ENCODE measurements around the gene SCAMP5. TPM values are rescaled to one million over a fixed set of nuclear protein-coding genes. Genes with fewer than 3 reads are reported as not detected.

Gene SCAMP5
- total RNA-seq (1 to 10 TPM; 1.3 to 4.6 (median 2.9) TPM), polyA plus RNA-seq (10 to 100 TPM in 2 of 3 donors, 1 to 10 TPM in 1; 2.4 to 26.5 (median 18.3) TPM)

GRCh38 chr15:74995182-74995778 lies at the start of gene SCAMP5:
TSS of gene SCAMP5 (plus strand) at chr15:74995563. CDS start at chr15:75011840, 16,277 bp downstream.
- WGBS, 2 donors = 1% methylated on average over 58 of the region's 58 CpGs
- DNase-seq = peak; percentile 96
- H3K9me3 ChIP-seq = no peaks in the 10 kb centered on the region
- TF ChIP-seq EP300 (IDR thresholded peaks at IDR 0.05) = no peak
- H3K4me3 ChIP-seq = peak within 1 kb of the TSS; percentile 45 to 60 (median 51)
- no peak within 1 kb of the TSS for H3K27ac ChIP-seq
- peaks cover 10 to 46% (median 33%) of the 10 kb centered on the region in 3 donors for H3K27me3 ChIP-seq
- intact Hi-C loops (cut with DNase I) = no loop called here
- H3K36me3 ChIP-seq = no peaks in the 10 kb centered on the region
- H3K4me1 ChIP-seq = peaks cover 0 to 13% (median 8%) of the 10 kb centered on the region in 4 donors

- H3K27ac ChIP-seq = no peak overlapping the region
- peaks cover 0 to 11% (median 3%) of the 10 kb centered on the region in 4 donors for H3K4me1 ChIP-seq
- WGBS, 2 donors = 49 to 58% methylated on average over 7 of the region's 7 CpGs
- intact Hi-C loops (cut with DNase I) = loop anchor here (1.0 to 10.0 kb wide), 4 partner anchors 48 to 575 kb away; no protein-coding TSS in a partner anchor
- peaks cover 0 to 23% (median 0%) of the 10 kb centered on the region in 3 donors for H3K27me3 ChIP-seq
- no peaks in the 10 kb centered on the region for H3K36me3 ChIP-seq
- H3K4me3 ChIP-seq = no peak overlapping the region
- H3K9me3 ChIP-seq = no peaks in the 10 kb centered on the region
- TF ChIP-seq POLR2A (IDR thresholded peaks at IDR 0.05) (no peak), EP300 (IDR thresholded peaks at IDR 0.05) (no peak), POLR2AphosphoS5 (IDR thresholded peaks at IDR 0.05) (no peak), CTCF (IDR thresholded peaks at IDR 0.05) (peak; percentile 99 to 100 (median 99))
- peak; percentile 85 for DNase-seq
Observed at GRCh38 chr15:74950078-74950908, 45.1 kb upstream of the SCAMP5 start.

- WGBS, 2 donors = 61 to 72% methylated on average over 3 of the region's 3 CpGs
Observed at GRCh38 chr15:74951006-74951405, 44.4 kb upstream of the SCAMP5 start.

GRCh38 chr15:74954515-74954914 lies 40.8 kb upstream of the SCAMP5 start:
- H3K27me3 ChIP-seq = peaks cover 20 to 54% (median 24%) of the 10 kb centered on the region in 3 donors
- intact Hi-C loops (cut with DNase I) = loop anchor here (5.0 to 10.0 kb wide), 3 partner anchors 52 to 580 kb away; no protein-coding TSS in a partner anchor
- TF ChIP-seq EP300 (IDR thresholded peaks at IDR 0.05) (no peak), CTCF (IDR thresholded peaks at IDR 0.05) (no peak), POLR2A (IDR thresholded peaks at IDR 0.05) (no peak), POLR2AphosphoS5 (IDR thresholded peaks at IDR 0.05) (no peak)
- H3K4me1 ChIP-seq = peaks cover 0 to 53% (median 40%) of the 10 kb centered on the region in 4 donors
- H3K4me3 ChIP-seq = peak overlapping the region in 1 of 4 donors; percentile 59
- no peaks in the 10 kb centered on the region for H3K36me3 ChIP-seq
- no peak for DNase-seq
- no peaks in the 10 kb centered on the region for H3K9me3 ChIP-seq
- H3K27ac ChIP-seq = no peak overlapping the region

More at GRCh38 chr15:74951006-74951405, 44.4 kb upstream of the SCAMP5 start:
- H3K9me3 ChIP-seq = no peaks in the 10 kb centered on the region
- H3K27me3 ChIP-seq = peaks cover 0 to 27% (median 0%) of the 10 kb centered on the region in 3 donors
- no peak for TF ChIP-seq CTCF (IDR thresholded peaks at IDR 0.05)
- TF ChIP-seq EP300 (IDR thresholded peaks at IDR 0.05) = no peak
- TF ChIP-seq POLR2AphosphoS5 (IDR thresholded peaks at IDR 0.05) = no peak
- no peak for TF ChIP-seq POLR2A (IDR thresholded peaks at IDR 0.05)
- intact Hi-C loops (cut with DNase I) = loop anchor here (5.0 to 10.0 kb wide), 3 partner anchors 49 to 576 kb away; no protein-coding TSS in a partner anchor
- no peaks in the 10 kb centered on the region for H3K36me3 ChIP-seq
- no peak for DNase-seq
- H3K27ac ChIP-seq = no peak overlapping the region
- no peak overlapping the region for H3K4me3 ChIP-seq
- peaks cover 0 to 18% (median 10%) of the 10 kb centered on the region in 4 donors for H3K4me1 ChIP-seq

- H3K4me1 ChIP-seq = peaks cover 0 to 54% (median 40%) of the 10 kb centered on the region in 4 donors
- no peak overlapping the region for H3K27ac ChIP-seq
- no peak for DNase-seq
- TF ChIP-seq POLR2A (IDR thresholded peaks at IDR 0.05) = no peak
- no peaks in the 10 kb centered on the region for H3K36me3 ChIP-seq
- peak overlapping the region in 2 of 4 donors; percentile 10 to 59 for H3K4me3 ChIP-seq
- intact Hi-C loops (cut with DNase I) = loop anchor here (5.0 to 10.0 kb wide), 4 partner anchors 113 to 580 kb away; partner anchors contain the start of genes C15orf39 and ULK3
- 57 to 71% methylated on average over 8 of the region's 8 CpGs for WGBS, 2 donors
- H3K9me3 ChIP-seq = no peaks in the 10 kb centered on the region
- H3K27me3 ChIP-seq = peaks cover 20 to 59% (median 26%) of the 10 kb centered on the region in 3 donors
Observed at GRCh38 chr15:74955017-74955416, 40.3 kb upstream of the SCAMP5 start.
